HG02885 (cell line): ENCODE results near the gene PLCH2.

ENCODE experiments used
- ATAC-seq: cut with Tn5 transposase; IDR thresholded peaks from one replicate; pipeline ENCODE4 v1.9.1; 2021; ENCODE audit warnings: mild to moderate bottlenecking; ENCODE audit not compliant: unreplicated experiment, poor library complexity

Gene PLCH2

DNA sequence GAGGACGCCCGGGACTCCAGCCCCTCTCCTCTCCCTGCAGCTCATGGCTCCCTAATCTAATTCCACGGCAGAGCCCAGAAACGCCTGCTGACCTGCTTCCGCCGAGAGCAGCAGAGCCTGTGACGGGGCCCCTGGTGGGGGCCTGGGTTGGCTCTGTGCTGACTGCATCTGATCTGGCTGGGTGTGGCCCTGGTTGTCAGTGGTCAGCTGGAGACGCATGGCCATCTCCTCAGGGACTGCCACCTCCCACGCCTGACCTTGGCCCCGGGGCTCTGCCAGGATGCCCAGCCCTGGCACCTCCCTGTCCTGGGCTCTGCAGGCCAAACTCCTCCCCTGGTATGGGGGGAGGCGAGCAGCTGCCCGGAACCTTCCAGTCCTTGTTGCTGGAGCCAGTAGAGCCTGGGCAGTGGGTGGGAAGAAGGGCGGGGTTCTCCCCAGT is 1.1 kb upstream of the PLCH2 start:
- no peak for ATAC-seq

DNA sequence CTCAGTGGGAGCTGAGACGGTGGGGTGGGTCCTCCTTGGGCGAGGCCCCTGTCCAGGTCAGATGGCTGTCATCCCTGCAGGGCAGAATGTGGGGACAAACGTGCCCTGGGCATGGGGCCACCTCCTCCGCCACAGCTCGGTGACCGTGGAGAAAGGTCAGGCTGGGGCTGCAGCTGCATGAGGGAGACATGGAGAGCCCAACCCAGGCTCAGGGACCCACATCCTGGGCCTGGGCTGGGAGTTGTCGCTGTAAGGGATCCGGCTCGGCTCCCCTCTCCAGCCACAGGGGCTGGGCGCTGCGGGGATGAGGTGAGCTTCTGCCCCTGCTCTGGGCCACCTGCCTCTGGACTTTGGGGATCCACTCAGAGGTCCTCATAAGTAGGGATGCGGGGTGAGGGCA is 518 bp upstream of the PLCH2 start:
- ATAC-seq: no peak

DNA sequence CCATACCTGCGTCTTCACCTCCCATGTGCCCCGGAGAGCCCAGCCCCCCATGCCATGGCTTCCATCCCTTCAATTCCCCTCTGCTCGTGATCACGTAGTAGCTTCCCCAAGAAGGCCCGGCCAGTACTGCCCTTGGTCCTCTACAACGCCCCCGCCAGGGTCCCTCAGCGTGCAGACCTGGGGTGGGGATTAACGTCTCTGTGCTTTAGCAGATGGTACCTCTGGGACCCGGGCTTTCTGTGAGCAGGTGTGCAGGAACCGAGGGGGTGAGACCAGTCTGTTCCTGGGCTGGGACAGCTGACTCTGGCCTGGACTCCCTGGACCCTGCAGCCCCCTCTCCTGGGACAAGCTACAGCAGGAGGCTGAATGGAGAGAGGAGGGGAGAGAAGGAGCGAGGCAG is 1.2 kb downstream of the PLCH2 start:
- no peak for ATAC-seq

DNA sequence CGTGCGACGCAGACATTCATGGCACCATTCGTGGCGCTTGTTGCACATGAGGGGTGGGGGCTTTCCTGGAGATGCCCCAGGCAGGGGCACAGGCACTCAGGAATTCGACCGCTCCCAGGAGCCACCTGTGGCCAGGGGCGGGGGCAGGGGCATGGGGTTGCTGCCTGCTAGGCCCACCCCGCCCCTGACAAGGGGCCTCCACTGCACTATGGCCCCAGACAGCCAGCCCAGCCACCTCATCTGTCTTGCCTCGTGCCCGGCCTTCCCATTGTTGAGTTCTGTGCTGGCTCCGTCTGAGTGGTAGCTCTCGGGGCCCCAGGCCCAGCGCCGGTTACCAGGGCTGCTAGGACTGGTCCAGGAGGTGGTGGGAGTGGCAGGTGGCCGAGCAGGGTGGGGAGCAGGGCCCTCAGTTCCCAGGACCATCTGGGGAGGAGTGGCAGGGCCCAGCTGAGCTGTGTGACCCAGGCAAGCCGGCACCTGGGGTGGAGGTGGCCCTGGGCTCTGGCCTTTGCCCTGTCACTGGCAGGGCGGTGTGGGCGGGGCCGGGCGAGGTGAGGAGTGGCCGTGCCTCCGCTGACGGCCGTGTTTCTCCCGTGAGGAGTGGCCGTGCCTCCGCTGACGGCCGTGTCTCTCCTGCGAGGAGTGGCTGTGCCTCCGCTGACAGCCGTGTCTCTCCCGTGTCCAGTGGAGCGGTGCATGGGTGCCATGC is 1.9 kb downstream of the PLCH2 start:
- no peak for ATAC-seq

DNA sequence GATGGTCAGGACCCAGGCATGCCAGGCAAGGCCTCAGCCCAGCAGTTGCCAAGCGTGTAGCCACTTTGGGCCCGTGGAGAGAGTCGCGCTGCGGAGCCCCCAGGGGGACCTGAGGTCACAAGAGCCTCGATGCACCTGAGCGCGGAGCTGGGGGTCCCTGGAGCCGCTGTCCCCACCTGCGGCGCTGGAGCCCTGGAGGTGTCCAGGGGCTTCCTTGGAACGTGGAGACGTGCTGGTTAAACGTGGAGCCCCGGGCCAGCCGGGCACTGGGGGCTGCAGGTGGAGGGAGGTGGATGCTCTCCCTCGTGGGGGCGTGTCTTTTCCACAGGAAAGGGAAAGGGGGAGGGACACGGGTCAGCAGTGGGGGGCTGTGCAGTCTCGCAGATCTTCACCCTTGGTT is 3.1 kb downstream of the PLCH2 start:
- ATAC-seq: no peak

DNA sequence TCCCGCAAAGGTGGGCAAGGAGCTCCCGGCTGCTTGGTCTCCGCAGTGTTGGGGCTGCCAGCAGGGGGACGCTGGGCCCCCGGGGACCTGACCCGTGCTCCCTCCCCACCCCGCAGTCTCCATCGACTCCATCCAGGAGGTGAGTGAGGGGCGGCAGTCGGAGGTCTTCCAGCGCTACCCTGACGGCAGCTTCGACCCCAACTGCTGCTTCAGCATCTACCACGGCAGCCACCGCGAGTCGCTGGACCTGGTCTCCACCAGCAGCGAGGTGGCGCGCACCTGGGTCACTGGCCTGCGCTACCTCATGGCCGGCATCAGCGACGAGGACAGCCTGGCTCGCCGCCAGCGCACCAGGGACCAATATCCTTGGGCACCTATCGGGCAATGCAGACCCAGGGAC is 3.5 kb downstream of the PLCH2 start:
- ATAC-seq: no peak

DNA sequence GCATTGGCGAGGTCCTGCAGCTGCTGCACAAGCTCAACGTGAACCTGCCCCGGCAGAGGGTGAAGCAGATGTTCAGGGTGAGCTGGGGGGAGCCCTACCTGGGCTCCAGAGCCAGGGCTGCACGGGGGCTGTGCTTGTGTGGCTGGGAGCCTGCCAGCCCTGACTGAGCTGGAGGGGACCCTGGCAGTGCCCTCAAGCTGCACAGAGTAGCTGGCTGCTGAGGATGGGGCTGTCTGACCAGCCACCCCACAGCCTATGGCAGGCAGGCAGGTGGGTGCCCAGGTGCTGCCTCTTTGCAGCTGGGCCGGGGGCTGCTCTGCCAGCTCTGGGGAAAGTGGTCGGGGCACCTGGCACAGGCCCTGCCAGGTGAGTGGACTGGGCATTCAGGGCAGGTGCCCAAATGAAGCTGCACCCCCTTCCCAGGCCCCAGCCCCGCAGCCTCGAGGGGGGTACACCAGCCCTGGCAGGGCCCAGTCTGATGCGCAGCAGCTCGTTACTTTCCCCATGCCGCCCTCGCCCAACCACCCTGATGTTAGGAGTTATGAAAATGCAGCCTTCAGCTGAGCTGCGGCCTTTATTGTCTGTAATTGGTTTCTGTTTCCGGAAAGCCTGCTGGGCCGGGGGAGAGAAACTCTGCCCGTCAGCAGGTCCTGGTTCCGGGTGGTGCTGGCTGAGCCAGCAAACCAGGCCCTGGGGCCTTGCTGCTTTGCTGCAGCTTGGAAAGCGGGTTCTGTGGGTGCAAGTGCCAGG is 4.3 kb downstream of the PLCH2 start:
- ATAC-seq: no peak

DNA sequence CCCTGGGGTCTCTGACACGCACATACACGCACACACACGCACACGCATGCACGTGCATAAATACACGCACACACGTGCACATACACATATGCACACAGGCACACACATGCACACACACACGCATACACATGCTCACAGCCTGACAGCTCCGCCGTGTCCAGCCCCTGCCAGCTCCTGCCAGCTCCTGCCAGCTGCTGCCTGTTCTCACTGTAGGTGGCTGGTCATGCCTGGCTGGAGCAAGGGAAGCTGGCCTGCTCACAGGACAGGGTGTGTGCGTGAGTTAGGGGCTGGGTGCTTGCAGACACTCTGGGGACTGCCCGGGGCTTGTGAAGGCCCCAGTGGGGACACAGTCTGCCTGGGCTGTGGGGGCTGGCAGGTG is 4.9 kb downstream of the PLCH2 start:
- no peak for ATAC-seq

DNA sequence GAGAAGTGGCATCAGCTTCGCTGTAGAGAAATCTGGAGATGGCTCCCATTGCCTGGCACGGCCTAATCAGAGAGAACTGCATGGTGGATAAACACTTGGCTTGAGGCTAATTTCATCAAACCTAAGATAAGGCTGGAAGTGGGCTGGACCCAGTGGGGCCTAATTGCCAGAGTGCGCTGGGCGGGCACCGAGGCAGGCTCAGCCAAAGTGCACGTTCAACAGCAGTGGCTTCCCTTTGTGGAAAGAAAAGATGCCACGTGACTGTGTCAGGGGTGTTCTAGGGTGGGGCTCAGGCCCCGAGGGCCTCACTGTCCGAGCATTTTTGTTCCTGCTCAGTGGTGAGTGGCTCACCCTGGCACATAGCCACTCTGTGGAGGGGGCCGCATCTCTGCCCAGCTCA is 5.8 kb downstream of the PLCH2 start:
- ATAC-seq: no peak

DNA sequence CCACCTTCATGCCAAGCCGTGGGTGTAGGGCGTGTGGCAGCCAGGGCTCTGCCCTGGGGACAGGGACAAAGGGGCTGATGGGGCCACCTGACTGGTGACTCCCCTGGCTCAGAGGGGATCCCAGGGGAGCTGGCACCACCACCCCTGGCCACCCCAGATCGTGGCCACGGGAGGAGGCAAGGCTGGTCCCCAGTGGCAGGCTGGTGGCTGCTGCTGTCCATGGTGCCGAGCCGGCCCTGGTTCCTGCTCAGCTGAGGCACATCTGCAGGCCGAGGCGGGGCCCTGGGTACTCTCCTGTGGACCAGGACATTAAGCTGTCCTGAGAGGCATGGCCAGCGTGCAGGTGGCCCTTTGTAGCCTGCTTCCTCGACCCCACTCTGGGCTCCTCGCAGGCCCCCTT is 6.5 kb downstream of the PLCH2 start:
- no peak for ATAC-seq

DNA sequence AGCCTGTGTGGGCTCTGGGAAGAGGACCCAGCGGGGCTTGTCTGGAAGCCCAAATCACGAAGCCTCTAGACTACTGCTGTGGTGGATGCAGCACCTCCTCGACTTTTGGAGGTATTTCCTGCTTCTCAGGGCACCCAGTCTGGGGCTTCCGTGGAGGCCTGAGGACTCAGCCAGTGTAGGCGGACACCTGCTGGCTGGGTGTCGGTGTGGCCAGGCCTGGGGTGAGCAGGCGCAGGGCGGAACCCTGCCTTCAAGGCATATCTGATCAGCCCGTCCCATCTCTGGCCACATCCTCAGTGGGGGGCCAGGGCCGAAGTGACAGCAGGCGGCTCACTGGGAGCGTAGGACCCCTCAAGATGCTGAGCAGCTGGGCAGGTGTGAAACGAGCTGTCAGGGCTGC is 6.9 kb downstream of the PLCH2 start:
- no peak for ATAC-seq

DNA sequence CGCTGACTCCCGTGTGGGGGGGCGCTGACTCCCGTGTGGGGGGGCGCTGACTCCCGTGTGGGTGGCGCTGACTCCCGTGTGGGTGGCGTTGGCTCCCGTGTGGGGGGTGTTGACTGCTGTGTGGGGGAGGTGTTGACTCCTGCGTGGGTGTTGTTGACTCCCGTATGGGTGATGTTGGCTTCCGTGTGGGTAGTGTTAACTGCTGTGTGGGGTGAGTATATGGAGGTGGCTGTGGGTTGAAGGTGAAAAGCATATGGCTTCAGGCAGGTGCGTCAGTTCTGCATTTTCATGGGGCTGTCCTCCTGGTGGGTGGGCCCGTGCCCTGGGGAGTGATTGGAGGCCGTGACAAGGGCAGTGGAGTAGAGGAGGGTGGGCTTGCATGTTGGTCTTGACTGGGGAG is 7.9 kb downstream of the PLCH2 start:
- no peak for ATAC-seq

DNA sequence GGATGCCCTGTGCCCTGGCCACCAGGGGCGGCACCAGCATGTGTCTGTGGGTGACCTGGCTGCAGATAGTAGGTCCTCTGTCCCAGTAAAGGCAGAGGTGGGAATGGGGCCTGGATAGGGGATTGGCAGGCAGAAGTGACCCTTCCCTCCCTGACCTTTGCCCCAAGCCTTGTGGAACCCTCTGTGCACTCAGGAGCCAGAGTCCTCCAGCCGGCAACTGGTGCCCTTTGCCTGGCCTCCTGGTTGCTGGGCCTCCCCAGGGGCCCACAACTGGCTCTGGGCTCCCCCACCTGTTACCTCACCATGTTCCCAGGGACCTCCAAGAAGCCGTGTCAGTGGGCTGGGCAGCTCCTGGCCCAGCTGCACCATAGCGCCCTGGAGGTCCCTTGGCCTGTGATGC is 10.0 kb downstream of the PLCH2 start:
- no peak for ATAC-seq

DNA sequence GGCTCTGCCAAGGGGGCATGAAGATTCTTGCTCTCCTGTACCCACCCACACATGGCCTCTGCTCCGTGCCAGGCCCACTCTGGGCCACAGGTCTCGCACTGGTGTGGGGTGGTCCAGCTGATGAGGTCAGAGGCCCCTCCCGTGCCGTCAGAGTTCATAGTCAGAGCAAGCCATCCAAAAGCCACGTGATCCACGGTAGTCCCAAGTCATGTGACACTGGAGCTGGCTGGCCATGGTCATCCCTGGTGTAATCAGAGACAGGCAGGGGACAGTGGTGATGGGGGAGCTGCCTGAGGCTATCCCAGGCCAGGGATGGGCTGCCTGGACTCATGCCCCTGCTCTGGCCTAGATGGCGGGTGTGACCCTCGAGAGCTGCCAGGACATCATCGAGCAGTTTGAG is 10.5 kb downstream of the PLCH2 start:
- no peak for ATAC-seq

DNA sequence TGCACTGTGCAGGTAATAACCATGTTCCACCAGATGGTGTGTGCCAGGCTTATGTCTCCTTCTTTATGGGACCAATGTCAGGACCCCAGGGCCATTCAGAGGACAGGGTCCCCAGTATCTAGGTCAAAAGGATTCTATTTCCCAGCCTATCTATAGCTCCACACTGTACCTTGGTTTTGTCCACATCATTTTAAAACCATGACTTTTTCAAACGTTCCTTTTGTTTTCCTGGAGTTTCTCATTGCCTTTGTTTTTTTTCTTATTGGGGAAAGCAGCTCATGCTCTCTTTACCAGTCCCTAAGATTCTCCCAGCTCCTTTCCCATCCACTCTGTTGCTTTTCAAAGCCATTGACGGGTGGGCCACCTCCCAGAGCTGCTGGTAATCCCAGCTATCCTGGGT is 12.6 kb downstream of the PLCH2 start:
- ATAC-seq: no peak

DNA sequence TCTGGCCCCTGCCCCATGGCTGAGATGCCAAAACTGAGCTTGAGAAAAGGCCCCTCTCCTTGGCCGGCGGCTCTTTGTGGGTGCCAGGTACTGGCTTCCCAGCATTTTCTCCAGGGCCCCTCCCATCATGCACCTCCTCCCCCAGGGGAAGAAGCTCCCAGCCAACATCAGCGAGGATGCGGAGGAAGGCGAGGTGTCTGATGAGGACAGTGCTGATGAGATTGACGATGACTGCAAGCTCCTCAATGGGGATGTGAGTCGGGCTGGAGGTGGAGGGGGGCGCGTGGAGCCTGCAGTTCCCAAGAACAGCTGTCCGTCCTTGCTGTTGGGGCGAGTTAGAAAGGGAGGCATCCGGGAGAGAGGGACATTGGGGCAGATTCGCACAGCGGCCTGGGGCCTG is 13.5 kb downstream of the PLCH2 start:
- no peak for ATAC-seq

DNA sequence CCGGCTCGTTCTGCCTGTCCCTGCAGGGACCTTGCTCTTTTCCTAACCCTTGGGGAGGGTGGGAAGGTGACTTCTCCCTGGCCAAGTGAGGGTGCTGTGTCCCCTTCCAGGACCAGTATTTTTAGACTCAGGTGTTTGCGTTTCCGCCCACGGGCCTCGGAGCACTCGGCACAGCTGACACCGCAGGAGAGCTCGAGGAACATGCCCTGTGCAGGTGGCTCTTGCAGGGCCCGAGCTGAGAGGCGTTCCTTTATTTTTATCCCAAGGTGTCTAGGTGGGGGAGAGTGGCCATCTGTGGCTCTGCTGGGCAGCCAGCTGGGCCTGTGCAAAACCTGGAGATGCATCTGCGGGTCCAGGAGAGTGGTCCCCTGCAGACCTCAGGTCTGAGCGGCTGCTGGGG is 16.0 kb downstream of the PLCH2 start:
- no peak for ATAC-seq

DNA sequence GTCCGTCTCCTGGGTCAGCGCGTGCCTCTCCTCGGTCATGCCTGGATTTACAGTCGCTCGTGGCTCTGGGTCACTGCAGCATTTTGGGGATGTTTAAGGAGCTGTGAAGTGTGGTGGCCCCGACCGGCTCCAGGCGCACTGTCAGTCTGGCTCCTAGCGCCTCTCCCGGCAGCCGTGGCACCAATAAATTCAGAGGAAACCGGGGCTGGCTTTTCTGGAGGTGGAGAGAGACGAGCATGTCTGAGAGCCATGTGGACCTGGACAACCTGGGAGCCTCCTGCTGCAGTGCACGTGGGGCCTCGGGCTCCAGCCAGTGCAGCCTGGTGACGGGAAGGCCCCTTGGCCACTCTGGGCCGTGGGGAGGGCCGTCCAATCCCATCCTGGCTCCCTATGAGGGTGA is 17.1 kb downstream of the PLCH2 start:
- no peak for ATAC-seq

DNA sequence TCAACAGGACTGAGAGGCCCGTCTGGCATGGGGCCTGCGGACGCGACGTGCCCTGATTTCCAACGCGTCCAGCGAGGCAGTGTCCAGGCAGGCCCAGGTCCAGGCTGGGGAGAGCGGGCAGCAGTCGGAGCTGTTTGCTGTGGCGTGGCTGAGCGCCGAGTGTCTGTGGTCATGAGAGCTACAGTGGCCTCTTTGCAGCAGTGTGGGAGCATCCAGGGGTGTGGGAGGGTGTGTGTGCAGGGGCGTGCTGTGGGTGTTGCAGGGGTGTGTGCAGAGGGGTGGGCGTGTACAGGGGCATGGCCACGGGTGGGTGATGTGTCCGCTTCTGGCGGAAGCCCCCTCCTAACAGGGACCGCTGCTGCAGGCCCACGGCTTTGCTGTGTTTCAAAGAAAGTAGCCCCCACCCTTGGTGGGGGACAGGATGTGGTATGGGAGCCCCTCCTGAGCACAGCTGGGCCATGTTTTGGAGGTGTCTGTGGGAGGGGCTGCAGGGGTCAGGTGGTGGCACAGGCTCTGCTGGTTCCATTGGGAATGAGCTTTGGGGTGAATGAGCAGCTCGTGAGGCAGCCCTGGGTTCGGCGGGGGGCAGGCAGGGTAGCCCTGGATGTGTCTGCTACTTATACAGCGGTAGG is 17.7 kb downstream of the PLCH2 start:
- no peak for ATAC-seq

DNA sequence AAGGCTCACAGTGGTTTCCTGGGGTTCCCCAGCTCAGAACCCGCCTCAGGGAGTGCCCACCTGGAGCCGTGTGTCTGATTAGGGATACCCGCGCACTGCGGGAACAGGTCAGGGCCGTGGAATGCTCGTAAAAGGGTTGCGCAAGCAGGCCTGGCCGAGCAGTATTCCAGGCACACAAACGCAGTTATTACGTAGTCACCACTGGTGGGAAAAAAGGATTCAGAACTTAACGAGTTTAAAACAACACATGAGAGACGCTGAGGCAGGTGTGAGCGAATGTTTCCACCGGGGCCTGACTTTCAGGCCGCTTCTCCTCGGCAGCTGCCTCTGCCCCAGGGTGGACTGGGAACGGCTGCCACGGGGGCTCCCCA is 18.2 kb downstream of the PLCH2 start:
- ATAC-seq: no peak

DNA sequence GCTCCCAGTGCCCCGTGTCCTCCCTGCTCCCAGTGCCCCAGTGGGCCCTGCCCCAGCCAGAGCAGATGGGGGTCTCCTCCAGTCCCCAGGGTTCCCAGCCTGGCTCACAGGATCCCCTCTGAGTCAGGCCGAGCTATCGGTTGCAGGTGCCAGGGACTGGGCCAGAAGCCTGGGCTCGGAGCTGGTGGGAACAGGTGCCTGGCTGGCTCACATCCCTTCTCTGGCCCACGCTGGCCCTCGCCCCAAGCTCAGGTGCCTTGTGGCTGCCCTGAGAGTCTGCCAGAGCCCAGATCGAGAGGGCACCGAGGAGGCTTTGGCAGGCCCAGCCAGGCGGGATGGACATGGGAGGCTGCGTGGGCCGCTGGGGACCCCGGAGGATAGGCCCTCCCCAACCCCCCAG is 18.9 kb downstream of the PLCH2 start:
- no peak for ATAC-seq

DNA sequence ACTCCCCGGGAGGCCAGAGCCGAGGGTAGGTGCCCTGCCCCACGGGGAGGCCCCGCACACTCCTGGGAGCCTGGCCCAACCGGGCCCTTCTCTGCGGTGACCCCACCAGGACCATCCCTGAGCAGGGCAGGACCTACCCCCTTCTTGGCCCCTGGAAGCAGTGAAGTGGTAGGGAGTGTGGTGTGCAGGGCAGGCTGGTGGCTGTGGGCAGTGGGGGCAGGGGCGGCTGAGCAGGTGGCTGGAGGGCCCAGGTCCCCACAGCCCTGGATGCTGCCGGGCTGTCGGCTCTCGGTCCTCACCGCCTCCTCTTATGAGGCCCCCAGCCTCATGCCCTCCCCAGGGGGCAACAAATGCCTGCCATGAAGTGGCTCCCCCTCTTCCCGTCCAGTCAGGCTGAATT is 19.5 kb downstream of the PLCH2 start:
- ATAC-seq: no peak
